ENCODE data around the gene CDO1. TPM values are rescaled to one million over a fixed set of nuclear protein-coding genes. Genes with fewer than 3 reads are reported as not detected.
A peak's percentile ranks its signal among the peaks of the same experiment; 100 is the strongest.

Gene CDO1
- total RNA-seq, 1 experiment from 2014 or later: 13.2 TPM

- CTCF ChIA-PET: no interaction called here
- peak overlapping the region; percentile 24; the same call in 1 of the 2 replicates for H3K4me3 Mint-ChIP-seq
- TF ChIP-seq ZNF317 (CRISPR knock-in tag; IDR thresholded peaks at IDR 0.05; ENCODE audit: borderline replicate concordance, low read depth): no peak
- no peak for TF ChIP-seq PRDM15 (CRISPR knock-in tag; IDR thresholded peaks at IDR 0.05)
- TF ChIP-seq ZNF121 (CRISPR knock-in tag; IDR thresholded peaks at IDR 0.05): no peak
- TF ChIP-seq ZNF671 (CRISPR knock-in tag; IDR thresholded peaks at IDR 0.05): no peak
- TF ChIP-seq ZMAT4 (CRISPR knock-in tag; IDR thresholded peaks at IDR 0.05): no peak
- TF ChIP-seq EMX1 (CRISPR knock-in tag; IDR thresholded peaks at IDR 0.05): no peak
- no peak for TF ChIP-seq CREB1 (CRISPR knock-in tag; IDR thresholded peaks at IDR 0.05)
- TF ChIP-seq ZNF512 (CRISPR knock-in tag; IDR thresholded peaks at IDR 0.05; ENCODE audit: borderline replicate concordance): no peak
- TF ChIP-seq ZNF532 (CRISPR knock-in tag; IDR thresholded peaks at IDR 0.05; ENCODE audit: borderline replicate concordance): no peak
- TF ChIP-seq RORB (CRISPR knock-in tag; IDR thresholded peaks at IDR 0.05): no peak
- TF ChIP-seq MXD4 (CRISPR knock-in tag; IDR thresholded peaks at IDR 0.05; ENCODE audit: borderline replicate concordance): no peak
- TF ChIP-seq AFF4 (CRISPR knock-in tag; IDR thresholded peaks at IDR 0.05; ENCODE audit: borderline replicate concordance): no peak
Measured at GRCh38 chr5:115857626-115858349, 41.3 kb upstream of the CDO1 start.

More at GRCh38 chr5:115857626-115858349, 41.3 kb upstream of the CDO1 start:
- H3K9me3 Mint-ChIP-seq: peaks cover 14% of the 10 kb centered on the region
- peaks cover 39% of the 10 kb centered on the region for H3K4me1 Mint-ChIP-seq
- H3K27me3 Mint-ChIP-seq (ENCODE audit: low read depth): no peaks in the 10 kb centered on the region; the same call in 1 of the 2 replicates
- peaks cover 14% of the 10 kb centered on the region for H3K36me3 Mint-ChIP-seq
- DNase-seq (ENCODE audit: low spot score) (no peak), ATAC-seq (peak; percentile 80)
- POLR2A ChIA-PET: no interaction called here
- H3K27ac Mint-ChIP-seq: peak overlapping the region; percentile 71

Data from WTC11 (cell line).